HPDE6-E6E7 (cell line): Measurements from ENCODE around the gene MED14.
"Not testable (repeated sequence)": the region's sequence is repeated elsewhere in the genome, so short reads cannot be mapped to it uniquely, and the experiment has no call there.

Experiments
- DNase-seq: peaks from one replicate; pipeline ENCODE4 v3.0.0; 2011; ENCODE audit warnings: missing footprints; ENCODE audit errors: extremely low spot score

MED14 gene

DNA sequence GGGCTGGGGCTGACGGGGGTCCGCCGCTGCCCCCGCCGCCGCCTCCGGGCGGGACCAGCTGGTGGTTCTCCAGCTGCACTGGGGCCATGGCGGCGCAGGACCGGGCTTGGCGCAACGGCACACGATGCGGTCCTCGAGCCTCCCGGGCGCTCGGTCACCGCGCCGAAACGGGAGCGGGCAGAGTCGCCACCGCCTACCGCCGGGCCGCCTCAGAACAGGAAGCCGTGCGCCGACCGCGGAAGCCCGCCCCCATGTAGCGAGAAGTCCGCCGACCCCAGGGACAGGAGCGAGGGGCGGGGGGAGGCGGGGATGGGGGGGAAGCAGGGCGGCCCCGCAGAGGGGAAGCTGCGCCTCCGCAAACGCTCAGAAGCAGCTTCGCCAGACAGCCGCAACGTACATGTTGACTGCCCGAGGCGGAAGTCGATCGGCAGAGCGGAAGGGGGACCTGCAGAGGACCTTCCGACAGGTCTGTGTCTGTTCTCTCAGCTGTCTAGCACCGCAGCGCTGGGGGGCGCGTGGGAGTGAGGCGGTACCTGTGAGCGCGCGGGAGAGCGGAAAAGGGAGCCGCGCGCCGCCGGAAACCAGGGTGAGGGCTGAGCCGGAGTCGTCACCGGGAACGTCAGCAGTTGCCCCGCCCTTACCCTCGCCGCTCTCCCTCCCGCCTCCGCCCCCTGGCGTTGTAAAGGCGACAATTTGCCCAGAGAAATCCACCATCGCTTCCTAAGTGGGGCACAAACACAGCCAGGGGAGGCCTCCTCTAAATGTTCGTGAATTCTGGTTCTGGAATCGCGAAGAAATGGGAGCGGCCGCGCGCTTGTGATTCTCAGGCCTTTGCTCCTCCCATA lies at the start of gene MED14:
Gene MED14 (minus strand): TSS at position 218 of the 845 bp plus-strand sequence. CDS start 130 bp downstream, at position 88.
- DNase-seq: peak; percentile 68

DNA sequence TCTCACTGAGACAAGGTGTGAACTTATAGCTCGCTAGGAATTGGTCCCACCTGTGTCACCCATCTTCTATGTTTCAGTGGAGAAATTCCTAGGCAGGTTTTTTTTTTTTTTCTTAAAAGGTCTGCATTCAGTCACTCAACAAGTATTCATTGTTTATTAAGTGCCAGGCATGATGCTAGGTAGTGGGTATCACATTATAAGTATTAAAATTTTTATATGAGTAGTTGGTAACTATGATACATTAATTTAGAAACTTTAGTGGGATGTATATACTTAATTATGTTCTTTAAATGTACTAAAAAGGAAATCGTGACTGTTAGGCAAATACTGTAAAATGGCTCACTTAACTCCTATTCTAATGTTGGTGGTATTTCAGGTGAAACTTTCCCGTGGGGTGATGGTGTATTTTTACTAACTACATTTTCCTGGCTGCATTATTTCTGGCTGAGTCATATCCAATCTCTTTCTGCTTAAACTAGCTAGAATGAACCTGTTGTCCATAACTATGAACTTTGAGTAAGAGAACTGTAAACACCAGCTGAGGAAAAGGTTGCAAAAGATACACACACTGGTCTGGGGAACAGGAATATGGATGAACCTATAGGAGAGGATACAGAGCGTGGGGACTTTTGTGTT lies 49.3 kb upstream of the MED14 start:
- DNase-seq: no peak

- DNase-seq: not testable (repeated sequence)
These were observed 47.4 kb upstream of the MED14 start for GRCh38 chrX:40782644-40783259.

- no peak for DNase-seq
These were observed 45.6 kb upstream of the MED14 start for GRCh38 chrX:40780951-40781350.

DNA sequence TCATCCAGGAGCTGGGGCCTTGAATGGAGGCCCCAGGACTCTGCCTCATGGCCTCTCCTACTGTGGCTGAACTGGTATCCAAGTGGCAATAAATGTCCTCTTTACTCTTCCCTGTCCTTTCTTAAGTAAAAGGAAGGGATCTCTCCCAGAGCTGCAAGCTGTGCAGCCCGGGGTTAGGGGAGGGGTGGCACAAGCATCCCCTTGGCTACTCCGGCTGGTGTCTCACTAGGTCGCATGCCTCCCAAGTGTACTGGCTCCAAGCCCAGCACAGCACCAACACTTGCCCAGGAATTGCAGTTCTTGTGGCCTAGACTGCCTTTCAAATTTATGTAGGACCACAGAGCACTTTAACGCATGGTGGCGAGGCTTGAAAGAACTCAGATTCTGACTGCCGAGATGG lies 44.7 kb upstream of the MED14 start:
- DNase-seq: no peak

DNA sequence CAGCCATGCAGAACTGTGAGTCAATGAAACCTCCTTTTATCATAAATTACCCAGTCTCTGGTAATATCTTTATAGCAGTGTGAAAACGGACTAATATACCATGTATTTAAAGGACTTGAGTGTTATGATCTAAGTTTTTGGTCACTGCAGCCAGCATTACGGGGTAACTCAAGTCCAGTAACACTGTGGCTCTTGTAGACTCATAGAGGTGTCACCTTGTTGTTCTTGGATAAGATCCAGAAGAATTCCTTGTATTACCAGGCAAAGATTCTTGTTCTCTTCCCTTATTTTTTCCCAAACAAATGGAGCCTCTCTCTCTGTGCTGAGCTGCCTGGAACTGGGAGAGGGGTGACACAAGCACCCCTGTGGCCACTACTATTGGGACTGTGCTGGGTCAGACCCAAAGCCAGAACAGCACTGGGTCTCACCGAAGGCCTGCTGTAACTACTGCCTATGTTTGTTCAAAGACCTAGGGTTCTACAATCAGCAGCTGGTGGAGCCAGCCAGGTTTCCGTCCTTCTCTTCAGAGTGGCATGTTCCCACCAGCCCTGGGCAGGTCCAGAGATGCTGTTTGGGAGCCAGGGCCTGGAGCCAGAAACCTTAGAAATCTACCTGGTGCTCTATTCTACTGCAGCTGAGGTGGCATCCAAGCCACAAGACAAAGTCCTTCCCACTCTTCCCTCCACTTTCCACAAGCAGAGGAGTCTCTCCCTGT lies 43.7 kb upstream of the MED14 start:
- DNase-seq: no peak

- DNase-seq: no peak
These were observed 38.5 kb upstream of the MED14 start for GRCh38 chrX:40773809-40774208.

DNA sequence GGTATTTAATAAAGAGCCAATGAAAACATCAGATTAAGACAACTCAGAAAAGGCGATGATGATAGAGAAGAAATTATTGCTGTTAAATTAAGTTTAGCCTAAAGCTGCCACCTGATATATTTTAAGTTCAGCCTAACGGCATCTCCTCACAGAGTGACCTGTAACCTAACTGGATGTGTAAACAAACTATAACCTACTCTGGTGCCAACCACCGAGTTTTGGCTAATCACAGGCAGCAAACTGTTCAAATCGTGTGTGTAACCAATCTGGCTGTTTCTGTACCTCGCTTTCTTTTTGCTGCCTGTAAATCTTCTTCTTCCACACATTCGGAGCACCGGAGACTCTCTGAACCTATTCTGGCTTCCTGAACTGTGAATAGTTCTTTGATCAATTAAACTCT lies 37.8 kb upstream of the MED14 start:
- no peak for DNase-seq

GRCh38 chrX:40772290-40772689 lies 36.9 kb upstream of the MED14 start:
- DNase-seq: no peak

DNA sequence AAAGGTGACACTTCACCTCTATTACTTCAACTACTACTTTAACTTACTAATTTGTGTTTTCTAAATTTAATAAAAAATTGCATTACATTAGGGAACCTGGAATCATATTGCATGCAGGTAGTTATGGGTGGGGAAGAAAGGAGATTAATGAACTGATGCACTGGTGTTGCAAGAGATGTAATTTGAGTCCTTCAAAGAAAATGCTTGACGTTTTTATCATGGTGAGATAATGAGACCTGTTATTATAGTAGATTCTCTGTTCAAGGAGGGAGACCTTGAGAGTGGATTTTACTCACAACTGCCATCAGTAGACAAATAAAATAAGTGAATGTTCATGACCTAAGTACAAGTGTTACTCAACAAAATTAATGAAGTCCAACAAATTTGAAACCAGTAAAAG lies 26.4 kb upstream of the MED14 start:
- no peak for DNase-seq

DNA sequence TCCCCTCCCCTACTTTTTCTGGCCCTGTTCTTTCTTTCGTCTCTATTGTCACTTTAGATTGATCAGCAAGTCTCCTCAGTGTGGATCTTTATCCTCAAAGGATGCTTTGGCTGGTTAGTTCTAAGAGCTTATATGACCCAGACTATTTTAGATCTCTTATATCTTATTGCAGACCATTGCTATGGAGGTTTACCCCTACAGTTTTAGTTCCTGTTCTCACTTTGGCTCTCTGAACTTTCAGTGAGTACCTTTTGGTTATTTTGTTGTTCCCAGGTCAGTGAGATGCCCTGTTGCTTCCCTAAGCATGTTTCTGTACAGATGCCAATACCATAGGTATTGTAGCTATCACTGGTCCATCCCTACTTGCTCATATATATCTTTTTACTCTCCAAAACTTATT lies 24.0 kb upstream of the MED14 start:
- no peak for DNase-seq

DNA sequence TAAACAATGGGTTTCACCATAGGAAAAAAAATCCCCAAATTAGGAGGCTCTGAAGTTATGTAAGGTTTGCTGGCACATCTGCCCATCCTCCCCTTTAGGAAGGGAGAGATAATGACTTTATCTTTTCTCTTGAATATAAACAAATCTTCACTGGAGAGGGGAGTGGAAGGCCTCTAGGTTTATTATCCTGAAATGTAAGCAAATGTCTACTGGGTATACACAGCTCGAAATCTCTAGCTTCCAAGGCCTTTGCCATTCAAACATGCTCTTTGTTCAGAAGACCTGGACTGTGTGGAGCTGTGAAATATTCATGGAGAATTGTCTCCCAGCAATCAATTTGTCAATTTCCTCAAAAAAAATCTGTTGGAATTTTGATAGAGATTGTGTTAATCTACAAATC lies 21.7 kb upstream of the MED14 start:
- DNase-seq: no peak

- no peak for DNase-seq
These were observed 20.2 kb upstream of the MED14 start for GRCh38 chrX:40755291-40756249.

- no peak for DNase-seq
These were observed 14.5 kb upstream of the MED14 start for GRCh38 chrX:40749681-40750494.

DNA sequence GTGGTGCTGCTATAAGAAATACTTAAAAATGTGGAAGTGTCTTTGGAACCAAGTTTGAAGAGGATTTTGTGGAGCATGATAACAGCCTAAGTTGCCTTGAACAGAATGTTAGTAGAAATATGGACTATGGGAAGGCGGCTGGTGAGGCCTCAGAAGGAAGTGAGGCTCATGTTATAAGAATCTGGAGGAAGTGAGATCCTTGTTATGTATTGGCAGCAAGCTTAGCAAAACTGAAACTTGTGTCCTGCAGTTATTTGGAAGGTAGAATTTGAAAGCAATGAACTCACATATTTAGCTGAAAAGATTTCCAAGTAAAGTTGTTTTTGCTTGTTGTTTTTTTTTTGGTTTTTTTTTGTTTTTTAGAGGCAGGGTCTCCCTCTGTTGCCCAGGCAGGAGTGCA lies 13.6 kb upstream of the MED14 start:
- no peak for DNase-seq

DNA sequence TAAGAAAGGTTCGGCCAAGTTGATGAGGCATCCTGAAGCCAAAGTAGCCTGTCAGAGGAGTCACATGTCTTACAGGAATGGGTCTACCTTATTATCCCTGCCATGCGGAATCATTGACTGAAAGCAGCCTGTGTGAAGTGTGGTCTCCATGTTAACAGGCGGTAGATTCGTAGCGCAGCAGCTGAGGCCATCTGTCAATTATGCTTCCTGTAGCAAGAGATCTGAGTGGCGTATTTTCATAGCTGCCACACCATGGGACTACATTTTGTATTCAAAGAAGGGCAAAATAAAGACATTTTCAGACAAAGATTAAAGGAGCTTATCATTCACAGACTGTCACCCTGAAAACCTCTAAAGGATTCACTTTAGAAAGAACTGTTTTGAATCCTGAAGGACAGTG lies 11.2 kb upstream of the MED14 start:
- DNase-seq: no peak

DNA sequence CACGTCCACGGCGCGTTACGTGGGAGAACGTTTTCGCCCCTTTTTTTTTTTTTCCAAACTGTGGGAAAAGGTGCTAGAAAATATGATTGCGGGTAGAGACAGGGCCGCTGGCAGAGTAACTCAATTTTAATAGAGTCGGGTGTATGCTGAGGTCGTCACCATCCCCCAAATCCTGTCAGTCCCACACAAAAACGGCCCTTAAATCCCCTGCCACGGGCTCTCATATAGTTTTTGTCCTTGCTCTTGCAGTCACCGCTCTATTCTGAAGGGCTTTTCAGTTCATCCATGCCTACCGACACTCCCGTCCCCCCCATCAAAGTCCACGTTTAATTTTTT lies 796 bp upstream of the MED14 start:
- DNase-seq: no peak

GRCh38 chrX:40734971-40735324 lies 394 bp downstream of the MED14 start:
- peak; percentile 10 for DNase-seq

- no peak for DNase-seq
These were observed 1.6 kb downstream of the MED14 start for GRCh38 chrX:40733706-40734105.

GRCh38 chrX:40732499-40732898 lies 2.8 kb downstream of the MED14 start:
- DNase-seq: not testable (repeated sequence)
